OCI-LY1 (cell line): ENCODE results near the gene CHRNA4.

Experiments used
- CTCF ChIP-seq: fragments of 200-600 bp; sonication (generic), shearing (Covaris generic); IDR thresholded peaks from 2 replicates; pipeline ENCODE4 v1.5.1; 2017; ENCODE audit warnings: mild to moderate bottlenecking, antibody characterized with exemption, low read length, moderate library complexity, mixed read lengths
- EZH2 ChIP-seq: fragments of 200-600 bp; sonication (generic), shearing (Covaris generic); IDR thresholded peaks from 2 replicates; pipeline ENCODE4 v1.8.0; 2017; ENCODE audit warnings: borderline replicate concordance, mixed run types, mild to moderate bottlenecking, antibody characterized with exemption, low read length, moderate library complexity, mixed read lengths

DNA sequence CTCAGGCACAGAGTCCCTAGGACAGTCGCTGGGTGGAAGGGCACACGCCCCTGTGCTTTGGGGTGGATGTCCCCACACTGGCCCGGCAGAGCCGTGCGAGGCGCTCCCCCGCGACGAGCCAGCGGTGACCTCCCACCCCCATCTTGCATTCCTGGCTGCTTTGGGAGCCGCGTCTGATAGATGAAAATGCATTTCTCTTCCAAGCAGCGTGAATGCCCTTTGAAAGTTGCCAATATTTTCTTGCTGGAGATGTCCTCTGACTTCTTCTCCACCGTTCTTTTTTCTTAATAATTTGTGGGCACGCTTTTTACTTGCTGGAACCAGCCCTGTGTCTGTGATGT lies 38.2 kb downstream of the CHRNA4 start:
- TF ChIP-seq CTCF (no peak), EZH2 (no peak)
